HepG2 (cell line): ENCODE results near the gene LBX2. TPM values are rescaled to one million over a fixed set of nuclear protein-coding genes. Genes with fewer than 3 reads are reported as not detected.

Source experiments
- CAMTA2 ChIP-seq: sonication (generic); formaldehyde crosslinking; IDR thresholded peaks from 2 replicates; pipeline ENCODE4 v1.4.0; 2020; ENCODE audit warnings: mild to moderate bottlenecking, missing genetic modification reagents, borderline replicate concordance
- FOXA3 ChIP-seq: IDR thresholded peaks from 2 replicates; pipeline ENCODE4 v1.6.1; 2016; ENCODE audit warnings: missing genetic modification reagents, missing compliant biosample characterization
- GATAD2A ChIP-seq: IDR thresholded peaks from 2 replicates; pipeline ENCODE4 v1.6.1; 2016
- GTF2F1 ChIP-seq: fragments of 150-350 bp; IDR thresholded peaks from 2 replicates; pipeline ENCODE4 v1.6.1; 2014; ENCODE audit warnings: low read length
- LCORL ChIP-seq, 2 experiments: fragments of 450-650 bp in 1 of 2; sonication (generic) in 1 of 2; formaldehyde crosslinking in 1 of 2; IDR thresholded peaks; 2 replicates each; pipeline versions ENCODE4 v1.5.0 to v1.6.1; 2017 to 2020; ENCODE audit warnings: antibody characterized with exemption in 1 of 2, missing genetic modification reagents in 1 of 2
- MBD4 ChIP-seq: IDR thresholded peaks from 2 replicates; pipeline ENCODE4 v1.6.1; 2012; ENCODE audit warnings: low read length, inconsistent platforms, borderline replicate concordance
- MEIS2 ChIP-seq: sonication (generic); formaldehyde crosslinking; IDR thresholded peaks from 2 replicates; pipeline ENCODE4 v1.9.0; 2021; ENCODE audit warnings: mild to moderate bottlenecking, missing genetic modification reagents
- NFKBIZ ChIP-seq: IDR thresholded peaks from 2 replicates; pipeline ENCODE4 v1.6.1; 2018; ENCODE audit warnings: missing genetic modification reagents, missing compliant biosample characterization
- PHF21A ChIP-seq: sonication (generic); formaldehyde crosslinking; IDR thresholded peaks from 2 replicates; pipeline ENCODE4 v1.5.0; 2020; ENCODE audit warnings: mild to moderate bottlenecking, missing genetic modification reagents
- PITX1 ChIP-seq: sonication (generic); formaldehyde crosslinking; IDR thresholded peaks from 2 replicates; pipeline ENCODE4 v1.5.1; 2020; ENCODE audit warnings: mild to moderate bottlenecking, missing genetic modification reagents
- REL ChIP-seq: sonication (generic); formaldehyde crosslinking; conservative IDR thresholded peaks from 2 replicates; pipeline ENCODE4 v1.8.0; 2022; ENCODE audit warnings: mild to moderate bottlenecking, missing genetic modification reagents, moderate library complexity
- SAP130 ChIP-seq: IDR thresholded peaks from 2 replicates; pipeline ENCODE4 v1.6.1; 2016; ENCODE audit warnings: low read depth
- SOX5 ChIP-seq: IDR thresholded peaks from 2 replicates; pipeline ENCODE4 v1.6.1; 2016; ENCODE audit warnings: borderline replicate concordance
- TAF15 ChIP-seq: fragments of 200-400 bp; formaldehyde crosslinking; IDR thresholded peaks from one replicate; pipeline ENCODE4 v1.6.1; 2018; ENCODE audit warnings: mild to moderate bottlenecking, low read depth, low read length; ENCODE audit not compliant: poor library complexity, severe bottlenecking
- TCF7 ChIP-seq: sonication (generic); IDR thresholded peaks from 2 replicates; pipeline ENCODE4 v1.6.1; 2016; ENCODE audit warnings: antibody characterized with exemption, low read depth
- ZFP36L1 ChIP-seq: sonication (generic); formaldehyde crosslinking; IDR thresholded peaks from 2 replicates; pipeline ENCODE4 v1.8.0; 2022; ENCODE audit warnings: mild to moderate bottlenecking, missing genetic modification reagents, moderate library complexity
- ZNF101 ChIP-seq: sonication (generic); formaldehyde crosslinking; IDR thresholded peaks from 2 replicates; pipeline ENCODE4 v1.4.0; 2020; ENCODE audit warnings: mild to moderate bottlenecking, low read depth, missing genetic modification reagents, borderline replicate concordance
- ZNF121 ChIP-seq: sonication (generic); formaldehyde crosslinking; IDR thresholded peaks from 2 replicates; pipeline ENCODE4 v1.5.0; 2020; ENCODE audit warnings: mild to moderate bottlenecking, missing genetic modification reagents
- ZNF577 ChIP-seq: sonication (generic); formaldehyde crosslinking; IDR thresholded peaks from 2 replicates; pipeline ENCODE4 v1.4.0; 2020; ENCODE audit warnings: mild to moderate bottlenecking, low read depth, missing genetic modification reagents, borderline replicate concordance
- ZNF605 ChIP-seq: sonication (generic); formaldehyde crosslinking; IDR thresholded peaks from 2 replicates; pipeline ENCODE4 v1.8.0; 2022; ENCODE audit warnings: mild to moderate bottlenecking, missing genetic modification reagents
- ZNF777 ChIP-seq: sonication (generic); formaldehyde crosslinking; IDR thresholded peaks from 2 replicates; pipeline ENCODE4 v1.4.0; 2020; ENCODE audit warnings: missing genetic modification reagents
- polyA plus RNA-seq, 8 experiments: library from polyadenylated mRNA; depleted of rRNA in 3 of 8; stranded (reverse) in 7 of 8; unstranded in 1 of 8; fragments of >200 nt; fragmentation: Illumina TruSeq in 4 of 8; extraction: Trizol in 4 of 8; gene quantifications; 2 replicates each; pipeline versions ENCODE4 v1.2.1 to v1.2.3, GENCODE V29; 2011 to 2016; ENCODE audit warnings: low read depth in 4 of 8, missing spikeins in 1 of 8, mixed read lengths in 1 of 8; ENCODE audit not compliant: insufficient read depth in 1 of 8
- total RNA-seq, 5 experiments: library from RNA; depleted of rRNA; stranded (reverse); fragments of >200 nt; fragmentation: Illumina TruSeq; extraction: Trizol; gene quantifications; 2 replicates each; pipeline ENCODE4 v1.2.3, GENCODE V29; 2016; ENCODE audit warnings: low read depth in 1 of 5
- TF ChIP-seq, protein P1 (sequence below): sonication (generic); formaldehyde crosslinking; IDR thresholded peaks from 2 replicates; pipeline ENCODE4 v1.8.0; 2022; ENCODE audit warnings: mild to moderate bottlenecking, missing genetic modification reagents, moderate library complexity
- TF ChIP-seq, protein P2 (sequence below): sonication (generic); IDR thresholded peaks from 2 replicates; pipeline ENCODE4 v1.6.1; 2016; ENCODE audit warnings: low read depth, borderline replicate concordance
- TF ChIP-seq, protein P3 (sequence below): sonication (generic); formaldehyde crosslinking; IDR thresholded peaks from 2 replicates; pipeline ENCODE4 v1.5.0; 2020; ENCODE audit warnings: mild to moderate bottlenecking, missing genetic modification reagents, borderline replicate concordance
- TF ChIP-seq, protein P4 (sequence below): sonication (generic); formaldehyde crosslinking; IDR thresholded peaks from 2 replicates; pipeline ENCODE4 v1.4.0; 2020; ENCODE audit warnings: missing genetic modification reagents, borderline replicate concordance

The LBX2 gene
- total and polyA plus RNA-seq, 2 of the 13 experiments (the other 11 are each of a cell fraction or from before 2014, with no cell fraction given) = 6.4 to 8.1 TPM

DNA sequence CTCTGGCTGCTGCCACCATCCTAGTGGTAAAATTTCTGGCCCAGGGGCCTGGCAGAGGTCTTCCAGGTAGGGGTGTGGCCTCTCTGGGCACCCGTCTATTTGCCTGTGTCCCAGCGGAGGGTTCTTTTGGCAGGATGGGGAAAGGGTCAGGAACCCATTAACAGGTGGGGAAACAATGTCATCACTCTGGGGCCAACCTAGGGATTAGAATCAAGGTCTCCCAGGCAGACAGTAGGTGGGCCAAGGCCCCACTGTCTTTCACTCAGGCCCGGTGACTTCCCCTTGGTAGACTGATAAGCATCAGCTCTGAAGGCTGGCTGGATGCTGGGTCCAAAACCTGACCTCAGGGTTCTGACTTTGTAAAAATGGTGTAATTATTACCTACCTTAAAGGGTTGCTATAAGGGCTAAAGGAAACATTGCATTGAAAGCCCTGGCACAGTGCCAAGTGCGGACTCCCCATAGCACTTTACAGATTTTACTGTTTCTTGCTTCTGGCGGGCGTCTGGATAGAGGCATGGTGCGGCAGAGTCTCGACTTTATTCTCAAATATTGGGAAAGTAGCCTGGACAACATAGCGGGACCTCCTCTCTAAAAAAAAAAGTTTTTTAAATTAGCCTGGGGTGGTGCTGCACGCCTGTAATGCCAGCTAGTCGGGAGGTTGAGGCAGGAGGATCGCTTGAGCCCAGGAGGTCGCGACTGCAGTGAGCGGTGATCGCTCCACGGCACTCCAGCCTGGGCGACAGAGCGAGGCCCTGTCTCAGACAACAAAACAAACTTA is 2.2 kb downstream of the LBX2 start (continued):
- TF ChIP-seq, protein P1, sequence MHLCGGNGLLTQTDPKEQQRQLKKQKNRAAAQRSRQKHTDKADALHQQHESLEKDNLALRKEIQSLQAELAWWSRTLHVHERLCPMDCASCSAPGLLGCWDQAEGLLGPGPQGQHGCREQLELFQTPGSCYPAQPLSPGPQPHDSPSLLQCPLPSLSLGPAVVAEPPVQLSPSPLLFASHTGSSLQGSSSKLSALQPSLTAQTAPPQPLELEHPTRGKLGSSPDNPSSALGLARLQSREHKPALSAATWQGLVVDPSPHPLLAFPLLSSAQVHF (CRISPR knock-in tag) = 0 out of 2 replicates have a peak, but pooled peaks have one; percentile 36
- TF ChIP-seq, protein P2, sequence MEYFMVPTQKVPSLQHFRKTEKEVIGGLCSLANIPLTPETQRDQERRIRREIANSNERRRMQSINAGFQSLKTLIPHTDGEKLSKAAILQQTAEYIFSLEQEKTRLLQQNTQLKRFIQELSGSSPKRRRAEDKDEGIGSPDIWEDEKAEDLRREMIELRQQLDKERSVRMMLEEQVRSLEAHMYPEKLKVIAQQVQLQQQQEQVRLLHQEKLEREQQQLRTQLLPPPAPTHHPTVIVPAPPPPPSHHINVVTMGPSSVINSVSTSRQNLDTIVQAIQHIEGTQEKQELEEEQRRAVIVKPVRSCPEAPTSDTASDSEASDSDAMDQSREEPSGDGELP = peak; percentile 20; the same call in 1 of the 2 replicates
- TF ChIP-seq PITX1 (CRISPR knock-in tag) = peak; percentile 81
- TF ChIP-seq TCF7 = peak; percentile 58; the same call in 1 of the 2 replicates
- TF ChIP-seq TAF15 = peak; percentile 0
- peak; percentile 18 for TF ChIP-seq SAP130 (CRISPR knock-in tag)
- 0 out of 2 replicates have a peak, but pooled peaks have one; percentile 67 for TF ChIP-seq MBD4
- peak; percentile 72; the same call in 1 of the 2 replicates for TF ChIP-seq ZFP36L1
- 0 out of 2 replicates have a peak, but pooled peaks have one; percentile 11 for TF ChIP-seq ZNF101 (CRISPR knock-in tag)
- TF ChIP-seq ZNF577 (CRISPR knock-in tag) = 0 out of 2 replicates have a peak, but pooled peaks have one; percentile 13
- peak; percentile 47; the same call in 1 of the 2 replicates for TF ChIP-seq ZNF605
- no peak for TF ChIP-seq NFKBIZ (CRISPR knock-in tag)
- TF ChIP-seq, protein P3, sequence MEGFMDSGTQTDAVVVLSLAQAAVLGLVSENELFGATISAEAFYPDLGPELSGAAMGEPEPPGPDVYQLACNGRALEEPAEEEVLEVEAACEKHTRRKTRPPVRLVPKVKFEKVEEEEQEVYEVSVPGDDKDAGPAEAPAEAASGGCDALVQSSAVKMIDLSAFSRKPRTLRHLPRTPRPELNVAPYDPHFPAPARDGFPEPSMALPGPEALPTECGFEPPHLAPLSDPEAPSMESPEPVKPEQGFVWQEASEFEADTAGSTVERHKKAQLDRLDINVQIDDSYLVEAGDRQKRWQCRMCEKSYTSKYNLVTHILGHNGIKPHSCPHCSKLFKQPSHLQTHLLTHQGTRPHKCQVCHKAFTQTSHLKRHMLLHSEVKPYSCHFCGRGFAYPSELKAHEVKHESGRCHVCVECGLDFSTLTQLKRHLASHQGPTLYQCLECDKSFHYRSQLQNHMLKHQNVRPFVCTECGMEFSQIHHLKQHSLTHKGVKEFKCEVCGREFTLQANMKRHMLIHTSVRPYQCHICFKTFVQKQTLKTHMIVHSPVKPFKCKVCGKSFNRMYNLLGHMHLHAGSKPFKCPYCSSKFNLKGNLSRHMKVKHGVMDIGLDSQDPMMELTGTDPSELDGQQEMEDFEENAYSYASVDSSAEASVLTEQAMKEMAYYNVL (CRISPR knock-in tag) = peak; percentile 66; the same call in 1 of the 2 replicates
- 0 out of 2 replicates have a peak, but pooled peaks have one; percentile 3 for TF ChIP-seq ZNF777 (CRISPR knock-in tag)
- TF ChIP-seq PHF21A (CRISPR knock-in tag) = peak; percentile 55; the same call in 1 of the 2 replicates
- peak; percentile 11; the same call in 1 of the 2 replicates for TF ChIP-seq MEIS2
- peak; percentile 100 for TF ChIP-seq LCORL (IDR thresholded peaks at IDR 0.05)
- peak; percentile 67; the same call in 1 of the 2 replicates for TF ChIP-seq LCORL (CRISPR knock-in tag; IDR thresholded peaks at IDR 0.05)
- TF ChIP-seq CAMTA2 (CRISPR knock-in tag) = peak; percentile 72; the same call in 1 of the 2 replicates
- TF ChIP-seq SOX5 (CRISPR knock-in tag) = peak; percentile 24; the same call in 1 of the 2 replicates
- TF ChIP-seq GATAD2A (CRISPR knock-in tag) = peak; percentile 43; the same call in 1 of the 2 replicates
- 0 out of 2 replicates have a peak, but pooled peaks have one; percentile 6 for TF ChIP-seq ZNF121 (CRISPR knock-in tag)
- TF ChIP-seq FOXA3 (CRISPR knock-in tag) = peak; percentile 20; the same call in 1 of the 2 replicates
- TF ChIP-seq GTF2F1 = peak; percentile 94; the same call in 1 of the 2 replicates
- 0 out of 2 replicates have a peak, but pooled peaks have one; percentile 32 for TF ChIP-seq REL
- TF ChIP-seq, protein P4, sequence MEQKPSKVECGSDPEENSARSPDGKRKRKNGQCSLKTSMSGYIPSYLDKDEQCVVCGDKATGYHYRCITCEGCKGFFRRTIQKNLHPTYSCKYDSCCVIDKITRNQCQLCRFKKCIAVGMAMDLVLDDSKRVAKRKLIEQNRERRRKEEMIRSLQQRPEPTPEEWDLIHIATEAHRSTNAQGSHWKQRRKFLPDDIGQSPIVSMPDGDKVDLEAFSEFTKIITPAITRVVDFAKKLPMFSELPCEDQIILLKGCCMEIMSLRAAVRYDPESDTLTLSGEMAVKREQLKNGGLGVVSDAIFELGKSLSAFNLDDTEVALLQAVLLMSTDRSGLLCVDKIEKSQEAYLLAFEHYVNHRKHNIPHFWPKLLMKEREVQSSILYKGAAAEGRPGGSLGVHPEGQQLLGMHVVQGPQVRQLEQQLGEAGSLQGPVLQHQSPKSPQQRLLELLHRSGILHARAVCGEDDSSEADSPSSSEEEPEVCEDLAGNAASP (CRISPR knock-in tag) = peak; percentile 21; the same call in 1 of the 2 replicates
